Measurements from ENCODE around the gene TRIO. TPM values are rescaled to one million over a fixed set of nuclear protein-coding genes. Genes with fewer than 3 reads are reported as not detected.

Gene TRIO
- total and polyA plus RNA-seq, 4 donors = 22.0 to 374 (median 191) TPM

DNA sequence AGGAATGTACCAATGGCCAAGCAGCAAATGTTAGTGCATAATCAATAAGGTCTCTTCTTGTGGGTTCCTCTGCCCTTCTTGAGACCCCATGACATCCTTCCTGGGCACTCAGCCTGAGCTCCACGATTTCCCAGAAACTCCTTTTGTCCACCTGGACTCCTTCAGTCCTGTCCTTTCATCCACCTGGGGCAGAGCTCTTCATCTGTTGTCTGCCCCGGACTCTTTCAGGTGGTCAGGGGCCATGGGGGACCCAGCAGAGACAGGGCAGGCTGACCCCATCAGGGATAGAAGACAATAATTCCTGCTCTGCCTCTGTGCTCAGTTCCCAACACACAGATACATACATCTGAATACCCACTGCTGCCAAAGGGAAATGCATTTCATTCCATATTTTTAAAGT is 379.6 kb downstream of the TRIO start:
- no peak for ATAC-seq (ENCODE audit: low FRiP score)
- WGBS, 2 donors = 89 to 92% methylated on average over 2 of the region's 2 CpGs
- H3K9me3 ChIP-seq (ENCODE audit: control insufficient read depth, low read length) = no peaks in the 10 kb centered on the region
- no peaks in the 10 kb centered on the region for H3K27me3 ChIP-seq (ENCODE audit: control insufficient read depth in 1 of 2, insufficient read depth in 2 of 2, low read length in 1 of 2)
- H3K27ac ChIP-seq (ENCODE audit: low read depth in 1 of 2, low read length in 2 of 2) = no peak overlapping the region
- no peak overlapping the region for H3K4me3 ChIP-seq (ENCODE audit: low read length in 2 of 2)
- H3K4me1 ChIP-seq (ENCODE audit: control insufficient read depth in 1 of 2, insufficient read depth in 2 of 2, low read length in 2 of 2) = no peaks in the 10 kb centered on the region
- H3K36me3 ChIP-seq (ENCODE audit: control insufficient read depth in 1 of 2, insufficient read depth in 2 of 2, low read length in 1 of 2) = no peaks in the 10 kb centered on the region
- no peak for DNase-seq
- intact Hi-C loops (cut with DNase I) = no loop called here

DNA sequence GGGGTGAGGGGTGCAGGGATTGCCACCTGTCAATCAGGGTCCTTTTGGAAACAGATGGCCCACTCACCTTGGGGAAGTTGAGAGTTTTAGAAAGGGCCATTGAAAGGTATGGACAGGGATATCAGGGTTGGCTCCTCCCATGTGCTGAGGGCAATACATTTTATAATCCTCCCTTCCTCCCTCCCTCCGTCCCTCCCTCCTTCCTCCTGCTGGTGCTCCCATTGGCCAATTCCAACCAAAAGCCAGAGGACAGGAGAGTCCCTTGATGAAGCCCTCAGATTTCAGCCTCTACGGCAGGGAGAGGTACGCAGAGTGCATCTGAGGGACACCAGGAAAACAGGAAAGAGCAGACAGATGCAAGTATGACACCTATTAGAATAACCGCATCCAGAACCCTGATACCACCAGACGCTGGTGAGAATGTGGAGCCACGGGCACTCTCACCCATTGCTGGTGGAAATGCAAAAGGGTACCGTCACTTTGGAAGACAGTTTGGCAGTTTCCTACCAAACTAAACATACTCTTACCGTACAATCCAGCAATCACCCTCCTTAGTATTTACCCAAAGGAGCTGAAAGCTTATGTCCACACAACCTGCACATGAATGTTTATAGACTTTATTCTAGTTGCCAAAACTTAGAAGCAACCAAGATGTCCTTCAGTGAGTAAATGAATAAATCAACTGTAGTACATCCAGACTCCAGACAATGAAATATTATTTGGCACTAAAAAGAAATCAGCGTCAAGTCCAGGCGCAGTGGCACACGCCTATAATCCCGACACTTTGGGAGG is 380.3 kb downstream of the TRIO start:
- Histone ChIP-seq H3K27ac (ENCODE audit: low read depth in 1 of 2, low read length in 2 of 2) (no peak overlapping the region), H3K4me3 (ENCODE audit: low read length in 2 of 2) (no peak overlapping the region), H3K27me3 (ENCODE audit: control insufficient read depth in 1 of 2, insufficient read depth in 2 of 2, low read length in 1 of 2) (no peaks in the 10 kb centered on the region), H3K36me3 (ENCODE audit: control insufficient read depth in 1 of 2, insufficient read depth in 2 of 2, low read length in 1 of 2) (no peaks in the 10 kb centered on the region), H3K4me1 (ENCODE audit: control insufficient read depth in 1 of 2, insufficient read depth in 2 of 2, low read length in 2 of 2) (no peaks in the 10 kb centered on the region), H3K9me3 (ENCODE audit: control insufficient read depth, low read length) (no peaks in the 10 kb centered on the region)
- ATAC-seq (ENCODE audit: low FRiP score) (no peak), DNase-seq (no peak)
- 88 to 90% methylated on average over 12 of the region's 12 CpGs for WGBS, 2 donors
- intact Hi-C loops (cut with DNase I) = no loop called here

GRCh38 chr5:14525397-14525796 is 382.3 kb downstream of the TRIO start:
- DNase-seq = no peak
- no peaks in the 10 kb centered on the region for H3K36me3 ChIP-seq (ENCODE audit: control insufficient read depth in 1 of 2, insufficient read depth in 2 of 2, low read length in 1 of 2)
- H3K27ac ChIP-seq (ENCODE audit: low read depth in 1 of 2, low read length in 2 of 2) = no peak overlapping the region
- no peak overlapping the region for H3K4me3 ChIP-seq (ENCODE audit: low read length in 2 of 2)
- no peak for ATAC-seq (ENCODE audit: low FRiP score)
- H3K4me1 ChIP-seq (ENCODE audit: control insufficient read depth in 1 of 2, insufficient read depth in 2 of 2, low read length in 2 of 2) = no peaks in the 10 kb centered on the region
- 42 to 44% methylated on average over 4 of the region's 4 CpGs for WGBS, 2 donors
- H3K9me3 ChIP-seq (ENCODE audit: control insufficient read depth, low read length) = no peaks in the 10 kb centered on the region
- no peaks in the 10 kb centered on the region for H3K27me3 ChIP-seq (ENCODE audit: control insufficient read depth in 1 of 2, insufficient read depth in 2 of 2, low read length in 1 of 2)
- intact Hi-C loops (cut with DNase I) = no loop called here

- no peak for ATAC-seq (ENCODE audit: low FRiP score)
- no peak overlapping the region for H3K4me3 ChIP-seq (ENCODE audit: low read length in 2 of 2)
- 64 to 82% methylated on average over 2 of the region's 2 CpGs for WGBS, 2 donors
- no peaks in the 10 kb centered on the region for H3K27me3 ChIP-seq (ENCODE audit: control insufficient read depth in 1 of 2, insufficient read depth in 2 of 2, low read length in 1 of 2)
- no peaks in the 10 kb centered on the region for H3K4me1 ChIP-seq (ENCODE audit: control insufficient read depth in 1 of 2, insufficient read depth in 2 of 2, low read length in 2 of 2)
- no peaks in the 10 kb centered on the region for H3K36me3 ChIP-seq (ENCODE audit: control insufficient read depth in 1 of 2, insufficient read depth in 2 of 2, low read length in 1 of 2)
- DNase-seq = no peak
- intact Hi-C loops (cut with DNase I) = no loop called here
- H3K27ac ChIP-seq (ENCODE audit: low read depth in 1 of 2, low read length in 2 of 2) = no peak overlapping the region
- H3K9me3 ChIP-seq (ENCODE audit: control insufficient read depth, low read length) = no peaks in the 10 kb centered on the region
These were observed 383.4 kb downstream of the TRIO start for GRCh38 chr5:14526493-14526892.

DNA sequence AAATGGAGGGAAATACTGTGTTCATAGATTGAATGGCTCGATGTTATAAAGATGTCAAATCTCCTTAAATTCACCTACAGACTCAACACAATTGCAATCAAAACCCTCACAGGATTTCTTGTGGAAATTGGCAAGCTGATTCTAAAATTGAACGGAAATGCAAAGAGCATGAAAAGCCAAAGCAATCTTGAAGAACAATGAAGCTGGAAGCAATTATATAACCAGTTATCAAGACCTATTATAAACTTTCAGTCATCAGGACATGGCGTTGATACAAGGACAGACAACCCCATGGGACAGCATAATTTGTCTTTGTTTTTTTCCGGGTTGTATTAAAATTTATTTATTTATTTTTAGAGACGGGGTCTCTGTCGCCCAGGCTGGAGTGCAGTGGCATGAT is 385.0 kb downstream of the TRIO start:
- no peaks in the 10 kb centered on the region for H3K4me1 ChIP-seq (ENCODE audit: control insufficient read depth in 1 of 2, insufficient read depth in 2 of 2, low read length in 2 of 2)
- H3K27me3 ChIP-seq (ENCODE audit: control insufficient read depth in 1 of 2, insufficient read depth in 2 of 2, low read length in 1 of 2) = no peaks in the 10 kb centered on the region
- intact Hi-C loops (cut with DNase I) = no loop called here
- DNase-seq (no peak), ATAC-seq (ENCODE audit: low FRiP score) (no peak)
- WGBS, 2 donors = 87 to 92% methylated on average over 6 of the region's 6 CpGs
- no peaks in the 10 kb centered on the region for H3K36me3 ChIP-seq (ENCODE audit: control insufficient read depth in 1 of 2, insufficient read depth in 2 of 2, low read length in 1 of 2)
- no peaks in the 10 kb centered on the region for H3K9me3 ChIP-seq (ENCODE audit: control insufficient read depth, low read length)
- H3K4me3 ChIP-seq (ENCODE audit: low read length in 2 of 2) = no peak overlapping the region
- no peak overlapping the region for H3K27ac ChIP-seq (ENCODE audit: low read depth in 1 of 2, low read length in 2 of 2)

GRCh38 chr5:14528926-14529325 is 385.8 kb downstream of the TRIO start:
- H3K36me3 ChIP-seq (ENCODE audit: control insufficient read depth in 1 of 2, insufficient read depth in 2 of 2, low read length in 1 of 2) = no peaks in the 10 kb centered on the region
- H3K27ac ChIP-seq (ENCODE audit: low read depth in 1 of 2, low read length in 2 of 2) = no peak overlapping the region
- DNase-seq (no peak), ATAC-seq (ENCODE audit: low FRiP score) (no peak)
- no peaks in the 10 kb centered on the region for H3K4me1 ChIP-seq (ENCODE audit: control insufficient read depth in 1 of 2, insufficient read depth in 2 of 2, low read length in 2 of 2)
- 29 to 32% methylated on average over 1 of the region's 1 CpG for WGBS, 2 donors
- intact Hi-C loops (cut with DNase I) = no loop called here
- H3K4me3 ChIP-seq (ENCODE audit: low read length in 2 of 2) = no peak overlapping the region
- no peaks in the 10 kb centered on the region for H3K27me3 ChIP-seq (ENCODE audit: control insufficient read depth in 1 of 2, insufficient read depth in 2 of 2, low read length in 1 of 2)
- no peaks in the 10 kb centered on the region for H3K9me3 ChIP-seq (ENCODE audit: control insufficient read depth, low read length)

- no peaks in the 10 kb centered on the region for H3K27me3 ChIP-seq (ENCODE audit: control insufficient read depth in 1 of 2, insufficient read depth in 2 of 2, low read length in 1 of 2)
- ATAC-seq (ENCODE audit: low FRiP score) (no peak), DNase-seq (no peak)
- intact Hi-C loops (cut with DNase I) = no loop called here
- H3K4me3 ChIP-seq (ENCODE audit: low read length in 2 of 2) = no peak overlapping the region
- no peaks in the 10 kb centered on the region for H3K36me3 ChIP-seq (ENCODE audit: control insufficient read depth in 1 of 2, insufficient read depth in 2 of 2, low read length in 1 of 2)
- no peak overlapping the region for H3K27ac ChIP-seq (ENCODE audit: low read depth in 1 of 2, low read length in 2 of 2)
- H3K4me1 ChIP-seq (ENCODE audit: control insufficient read depth in 1 of 2, insufficient read depth in 2 of 2, low read length in 2 of 2) = no peaks in the 10 kb centered on the region
- 77 to 79% methylated on average over 7 of the region's 7 CpGs for WGBS, 2 donors
- no peaks in the 10 kb centered on the region for H3K9me3 ChIP-seq (ENCODE audit: control insufficient read depth, low read length)
These were observed 388.5 kb downstream of the TRIO start for GRCh38 chr5:14531668-14532067.

DNA sequence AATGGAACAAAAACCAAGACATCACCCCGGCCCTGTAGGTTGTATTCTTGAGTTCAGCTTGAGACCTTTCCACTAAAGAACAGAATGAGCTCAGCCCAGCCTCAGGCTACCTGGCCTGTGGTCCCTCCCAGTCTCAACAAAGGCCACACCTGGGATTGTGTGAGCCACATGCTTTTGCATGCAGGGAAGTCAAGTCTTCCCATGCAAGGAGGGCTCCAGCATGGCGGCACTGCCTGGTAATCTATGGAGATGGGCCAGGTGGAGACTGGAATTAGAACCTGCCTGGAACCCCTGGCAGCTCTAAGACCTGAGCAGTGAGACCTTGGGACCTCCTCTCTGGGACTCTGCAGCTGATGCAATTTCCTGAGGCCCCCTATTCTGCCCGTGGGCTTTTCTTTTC is 389.0 kb downstream of the TRIO start:
- WGBS, 2 donors = 58 to 73% methylated on average over 3 of the region's 3 CpGs
- Histone ChIP-seq H3K4me1 (ENCODE audit: control insufficient read depth in 1 of 2, insufficient read depth in 2 of 2, low read length in 2 of 2) (no peaks in the 10 kb centered on the region), H3K36me3 (ENCODE audit: control insufficient read depth in 1 of 2, insufficient read depth in 2 of 2, low read length in 1 of 2) (no peaks in the 10 kb centered on the region), H3K27ac (ENCODE audit: low read depth in 1 of 2, low read length in 2 of 2) (no peak overlapping the region), H3K27me3 (ENCODE audit: control insufficient read depth in 1 of 2, insufficient read depth in 2 of 2, low read length in 1 of 2) (no peaks in the 10 kb centered on the region), H3K9me3 (ENCODE audit: control insufficient read depth, low read length) (no peaks in the 10 kb centered on the region), H3K4me3 (ENCODE audit: low read length in 2 of 2) (no peak overlapping the region)
- DNase-seq = no peak
- ATAC-seq (ENCODE audit: low FRiP score) = no peak
- intact Hi-C loops (cut with DNase I) = no loop called here

DNA sequence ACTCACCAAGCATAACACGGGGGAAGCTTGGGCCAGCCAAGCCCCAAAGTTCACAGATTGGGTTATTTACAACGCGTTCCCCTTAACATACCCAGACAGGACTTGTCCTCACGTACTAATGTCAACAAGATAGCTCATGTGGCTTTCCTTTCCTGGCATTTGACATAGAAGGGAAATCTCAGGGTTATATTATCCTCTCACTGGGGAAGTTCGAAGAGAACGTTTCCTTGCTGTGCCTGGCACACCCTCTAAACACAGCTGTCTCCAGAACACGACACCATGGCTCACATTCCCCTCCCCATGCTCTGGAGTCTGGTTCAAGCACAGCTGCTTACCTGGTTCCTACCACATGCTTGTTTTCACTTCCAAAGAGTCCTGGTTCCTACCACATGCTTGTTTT is 391.6 kb downstream of the TRIO start:
- Histone ChIP-seq H3K4me1 (ENCODE audit: control insufficient read depth in 1 of 2, insufficient read depth in 2 of 2, low read length in 2 of 2) (no peaks in the 10 kb centered on the region), H3K4me3 (ENCODE audit: low read length in 2 of 2) (no peak overlapping the region), H3K27me3 (ENCODE audit: control insufficient read depth in 1 of 2, insufficient read depth in 2 of 2, low read length in 1 of 2) (no peaks in the 10 kb centered on the region), H3K9me3 (ENCODE audit: control insufficient read depth, low read length) (no peaks in the 10 kb centered on the region), H3K27ac (ENCODE audit: low read depth in 1 of 2, low read length in 2 of 2) (no peak overlapping the region), H3K36me3 (ENCODE audit: control insufficient read depth in 1 of 2, insufficient read depth in 2 of 2, low read length in 1 of 2) (no peaks in the 10 kb centered on the region)
- intact Hi-C loops (cut with DNase I) = no loop called here
- ATAC-seq (ENCODE audit: low FRiP score) = no peak
- WGBS, 2 donors = 7% methylated on average over 7 of the region's 7 CpGs
- no peak for DNase-seq

Data from aorta (tissue), 5 donors.